Suprapubic skin (tissue), 4 donors: ENCODE measurements around the gene MCF2L2.

Experiments
- CTCF ChIP-seq, 2 donors: fragments of 200-600 bp in 1 of 2; fragments of 450-650 bp in 1 of 2; sonication (generic) in 1 of 2; IDR thresholded peaks; one replicate each; pipeline ENCODE4 v1.5.1; 2016 to 2019; ENCODE audit warnings: antibody characterized with exemption in 2 of 2, mild to moderate bottlenecking in 1 of 2, moderate library complexity in 1 of 2
- EP300 ChIP-seq: sonication (generic); formaldehyde crosslinking; IDR thresholded peaks from one replicate; pipeline ENCODE4 v1.6.1; 2017; ENCODE audit warnings: antibody characterized with exemption
- POLR2A ChIP-seq, 2 donors: fragments of 450-650 bp; IDR thresholded peaks; one replicate each; pipeline ENCODE4 v1.6.1; 2017; ENCODE audit warnings: antibody characterized with exemption in 2 of 2, mild to moderate bottlenecking in 2 of 2, moderate library complexity in 2 of 2
- POLR2AphosphoS5 ChIP-seq, 3 donors: sonication (generic); formaldehyde crosslinking; IDR thresholded peaks; one replicate each; pipeline ENCODE4 v1.6.1; 2017; ENCODE audit warnings: antibody characterized with exemption in 3 of 3

GRCh38 chr3:183443395-183444385 is 15.3 kb upstream of the MCF2L2 start:
- TF ChIP-seq POLR2AphosphoS5 (IDR thresholded peaks at IDR 0.05), result no peak
- TF ChIP-seq POLR2A (IDR thresholded peaks at IDR 0.05), result no peak
- TF ChIP-seq CTCF (IDR thresholded peaks at IDR 0.05), result no peak
- no peak for TF ChIP-seq EP300
